GDM1 (cell line): Measurements from ENCODE around the gene PCBP3.

Source experiments
- DNase-seq: peaks from one replicate; lab custom pipeline; 2025; lab: John Stamatoyannopoulos, UW

PCBP3 gene

GRCh38 chr21:45862543-45863207 lies 219.2 kb downstream of the PCBP3 start:
- DNase-seq, result no peak

- no peak for DNase-seq
Observed at GRCh38 chr21:45863267-45863666, 219.7 kb downstream of the PCBP3 start.

- DNase-seq, result no peak
Observed at GRCh38 chr21:45863751-45864150, 220.2 kb downstream of the PCBP3 start.

GRCh38 chr21:45864436-45864835 lies 220.9 kb downstream of the PCBP3 start:
- no peak for DNase-seq

- no peak for DNase-seq
Observed at GRCh38 chr21:45865106-45865835, 221.7 kb downstream of the PCBP3 start.

- DNase-seq, result no peak
Observed at GRCh38 chr21:45866551-45866950, 223.0 kb downstream of the PCBP3 start.

GRCh38 chr21:45867041-45867666 lies 223.6 kb downstream of the PCBP3 start:
- no peak for DNase-seq

- no peak for DNase-seq
Observed at GRCh38 chr21:45867671-45868081, 224.2 kb downstream of the PCBP3 start.

GRCh38 chr21:45868086-45868485 lies 224.6 kb downstream of the PCBP3 start:
- DNase-seq, result no peak

- no peak for DNase-seq
Observed at GRCh38 chr21:45868488-45868887, 225.0 kb downstream of the PCBP3 start.

GRCh38 chr21:45869121-45870007 lies 225.8 kb downstream of the PCBP3 start:
- no peak for DNase-seq

GRCh38 chr21:45870421-45870820 lies 226.9 kb downstream of the PCBP3 start:
- no peak for DNase-seq

- DNase-seq, result no peak
Observed at GRCh38 chr21:45870851-45871615, 227.5 kb downstream of the PCBP3 start.

- no peak for DNase-seq
Observed at GRCh38 chr21:45871616-45872236, 228.2 kb downstream of the PCBP3 start.

GRCh38 chr21:45872471-45872870 lies 228.9 kb downstream of the PCBP3 start:
- DNase-seq, result no peak

- DNase-seq, result no peak
Observed at GRCh38 chr21:45872902-45873301, 229.4 kb downstream of the PCBP3 start.

- no peak for DNase-seq
Observed at GRCh38 chr21:45873418-45873817, 229.9 kb downstream of the PCBP3 start.

GRCh38 chr21:45873866-45874265 lies 230.3 kb downstream of the PCBP3 start:
- no peak for DNase-seq

GRCh38 chr21:45874716-45875415 lies 231.3 kb downstream of the PCBP3 start:
- DNase-seq, result peak; percentile 51

GRCh38 chr21:45875416-45875760 lies 231.9 kb downstream of the PCBP3 start:
- no peak for DNase-seq
